WTC11 (cell line): ENCODE measurements around the gene STEAP1B. TPM values are rescaled to one million over a fixed set of nuclear protein-coding genes. Genes with fewer than 3 reads are reported as not detected.

Source experiments
- ATAC-seq: fragments of 200-7000 bp; cut with Tn5 transposase; 2 replicates; pipeline ENCODE4 v1.10.0; 2021; ENCODE audit warnings: mild to moderate bottlenecking, moderate library complexity
- CTCF ChIA-PET: fragments of 300-600 bp; sonication (Branson Sonifier 250); formaldehyde crosslinking; loops from one replicate; lab custom pipeline; 2021; ENCODE audit warnings: antibody characterized with exemption; lab: Charles Lee
- POLR2A ChIA-PET: fragments of 350-600 bp; sonication (Branson Sonifier 250); formaldehyde crosslinking; loops from one replicate; lab custom pipeline; 2021; ENCODE audit warnings: antibody characterized with exemption; lab: Charles Lee
- DNase-seq: peaks from one replicate; pipeline ENCODE4 v3.0.0; 2021; ENCODE audit warnings: low spot score
- H3K27ac Mint-ChIP-seq: 2 replicates; pipeline ENCODE4 v1.8.0; 2021; ENCODE audit warnings: mixed read lengths
- H3K27me3 Mint-ChIP-seq: 2 replicates; pipeline ENCODE4 v1.8.0; 2021; ENCODE audit warnings: low read depth, mild to moderate bottlenecking, moderate library complexity, mixed read lengths
- H3K36me3 Mint-ChIP-seq: 2 replicates; pipeline ENCODE4 v1.8.0; 2021; ENCODE audit warnings: mixed read lengths
- H3K4me1 Mint-ChIP-seq: 2 replicates; pipeline ENCODE4 v1.8.0; 2022; ENCODE audit warnings: mixed read lengths
- H3K4me3 Mint-ChIP-seq: 2 replicates; pipeline ENCODE4 v1.8.0; 2021; ENCODE audit warnings: mild to moderate bottlenecking, moderate library complexity, mixed read lengths
- H3K9me3 Mint-ChIP-seq: 2 replicates; pipeline ENCODE4 v1.8.0; 2021; ENCODE audit warnings: mixed read lengths
- ATF1 ChIP-seq: sonication (generic); formaldehyde crosslinking; IDR thresholded peaks from 2 replicates; pipeline ENCODE4 v1.8.1; 2023; ENCODE audit warnings: mild to moderate bottlenecking, moderate library complexity, missing genetic modification reagents
- E2F1 ChIP-seq: sonication (generic); formaldehyde crosslinking; IDR thresholded peaks from 2 replicates; pipeline ENCODE4 v1.8.0; 2022; ENCODE audit warnings: mild to moderate bottlenecking, missing genetic modification reagents
- FOXP1 ChIP-seq: sonication (generic); formaldehyde crosslinking; IDR thresholded peaks from 2 replicates; pipeline ENCODE4 v1.8.0; 2022; ENCODE audit warnings: missing genetic modification reagents, mild to moderate bottlenecking, moderate library complexity, borderline replicate concordance
- KAT7 ChIP-seq: sonication (generic); formaldehyde crosslinking; IDR thresholded peaks from 2 replicates; pipeline ENCODE4 v1.8.1; 2023; ENCODE audit warnings: missing genetic modification reagents, mild to moderate bottlenecking, borderline replicate concordance
- MAX ChIP-seq: sonication (generic); formaldehyde crosslinking; IDR thresholded peaks from 2 replicates; pipeline ENCODE4 v1.8.0; 2022; ENCODE audit warnings: mild to moderate bottlenecking, missing genetic modification reagents
- OVOL2 ChIP-seq: fragments of 250-450 bp; sonication (Bioruptor Pico); IDR thresholded peaks from 2 replicates; pipeline ENCODE4 v1.9.0; 2021; ENCODE audit warnings: mild to moderate bottlenecking, borderline replicate concordance
- PRRX2 ChIP-seq: fragments of 250-450 bp; sonication (Bioruptor Pico); IDR thresholded peaks from 2 replicates; pipeline ENCODE4 v1.8.0; 2021; ENCODE audit warnings: mild to moderate bottlenecking
- SMAD3 ChIP-seq: sonication (generic); formaldehyde crosslinking; IDR thresholded peaks from 2 replicates; pipeline ENCODE4 v1.8.0; 2022; ENCODE audit warnings: missing genetic modification reagents, mild to moderate bottlenecking, borderline replicate concordance
- TEAD4 ChIP-seq: sonication (generic); formaldehyde crosslinking; IDR thresholded peaks from 2 replicates; pipeline ENCODE4 v1.8.0; 2022; ENCODE audit warnings: mild to moderate bottlenecking, missing genetic modification reagents
- ZNF121 ChIP-seq: sonication (generic); formaldehyde crosslinking; IDR thresholded peaks from 2 replicates; pipeline ENCODE4 v1.8.0; 2023; ENCODE audit warnings: missing genetic modification reagents
- ZNF281 ChIP-seq: sonication (generic); formaldehyde crosslinking; IDR thresholded peaks from 2 replicates; pipeline ENCODE4 v1.8.0; 2023; ENCODE audit warnings: mild to moderate bottlenecking, missing genetic modification reagents
- ZNF423 ChIP-seq: fragments of 250-450 bp; sonication (Bioruptor Pico); IDR thresholded peaks from 2 replicates; pipeline ENCODE4 v2.1.2; 2022; ENCODE audit warnings: mild to moderate bottlenecking, moderate library complexity
- total RNA-seq: library from RNA; stranded (reverse); gene quantifications from 3 replicates; pipeline ENCODE4 v1.2.3, GENCODE V29; 2021
- TF ChIP-seq, protein P1 (sequence below): sonication (generic); formaldehyde crosslinking; IDR thresholded peaks from 2 replicates; pipeline ENCODE4 v1.8.0; 2022; ENCODE audit warnings: mild to moderate bottlenecking, missing genetic modification reagents
- TF ChIP-seq, protein P2 (sequence below): fragments of 250-450 bp; sonication (Bioruptor Pico); IDR thresholded peaks from 2 replicates; pipeline ENCODE4 v2.1.2; 2022; ENCODE audit warnings: mild to moderate bottlenecking, moderate library complexity
- TF ChIP-seq, protein P3 (sequence below): sonication (generic); formaldehyde crosslinking; IDR thresholded peaks from 2 replicates; pipeline ENCODE4 v1.8.1; 2023; ENCODE audit warnings: mild to moderate bottlenecking, missing genetic modification reagents, moderate library complexity
- TF ChIP-seq, protein P4 (sequence below): sonication (generic); formaldehyde crosslinking; IDR thresholded peaks from 2 replicates; pipeline ENCODE4 v1.8.1; 2022; ENCODE audit warnings: low read depth, mild to moderate bottlenecking, moderate library complexity, missing genetic modification reagents, borderline replicate concordance

STEAP1B gene
- total RNA-seq, 1 experiment from 2014 or later, result 5.5 TPM

- TF ChIP-seq, protein P1, sequence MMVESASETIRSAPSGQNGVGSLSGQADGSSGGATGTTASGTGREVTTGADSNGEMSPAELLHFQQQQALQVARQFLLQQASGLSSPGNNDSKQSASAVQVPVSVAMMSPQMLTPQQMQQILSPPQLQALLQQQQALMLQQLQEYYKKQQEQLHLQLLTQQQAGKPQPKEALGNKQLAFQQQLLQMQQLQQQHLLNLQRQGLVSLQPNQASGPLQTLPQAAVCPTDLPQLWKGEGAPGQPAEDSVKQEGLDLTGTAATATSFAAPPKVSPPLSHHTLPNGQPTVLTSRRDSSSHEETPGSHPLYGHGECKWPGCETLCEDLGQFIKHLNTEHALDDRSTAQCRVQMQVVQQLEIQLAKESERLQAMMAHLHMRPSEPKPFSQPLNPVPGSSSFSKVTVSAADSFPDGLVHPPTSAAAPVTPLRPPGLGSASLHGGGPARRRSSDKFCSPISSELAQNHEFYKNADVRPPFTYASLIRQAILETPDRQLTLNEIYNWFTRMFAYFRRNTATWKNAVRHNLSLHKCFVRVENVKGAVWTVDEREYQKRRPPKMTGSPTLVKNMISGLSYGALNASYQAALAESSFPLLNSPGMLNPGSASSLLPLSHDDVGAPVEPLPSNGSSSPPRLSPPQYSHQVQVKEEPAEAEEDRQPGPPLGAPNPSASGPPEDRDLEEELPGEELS (CRISPR knock-in tag), result no peak
- no peak for TF ChIP-seq E2F1
Measured at GRCh38 chr7:22464299-22464698, 35.7 kb downstream of the STEAP1B start (continued).

DNA sequence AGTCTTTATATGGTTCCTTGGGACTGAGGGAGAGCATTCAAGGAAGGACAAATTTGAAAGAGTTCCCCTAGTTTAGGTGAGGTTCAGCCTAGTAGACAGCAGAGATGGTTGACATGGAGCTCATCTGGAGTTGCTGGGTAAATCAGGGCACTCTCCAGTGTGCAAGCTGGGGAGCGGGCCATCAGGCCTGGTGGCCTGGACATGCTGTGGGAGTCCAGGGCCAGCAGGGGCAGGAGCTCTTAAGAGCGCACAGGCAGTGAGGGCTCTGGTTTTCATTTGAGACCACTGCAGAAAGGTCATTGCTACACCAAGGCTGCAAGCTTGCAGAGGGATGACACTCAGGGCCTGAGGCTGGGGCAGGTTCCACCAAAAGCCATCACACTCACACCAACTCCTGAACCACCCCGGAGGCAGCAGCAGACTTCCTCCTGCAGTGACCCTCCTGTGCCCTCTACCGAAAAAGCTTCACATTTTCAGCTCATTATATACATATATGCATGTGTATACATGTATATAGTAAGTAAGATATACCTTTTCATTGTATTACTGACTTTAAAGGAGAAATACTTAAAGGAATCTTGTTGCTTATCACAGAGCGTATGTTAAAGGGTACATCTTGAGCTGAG, 39.5 kb downstream of the STEAP1B start:
- ChIA-PET CTCF (interaction anchor here (0.5 to 2.1 kb wide), 6 partner anchors 8 to 351 kb away, joined by 3 to 8 read pairs (median 3); no protein-coding TSS in a partner anchor), POLR2A (no interaction called here)

More for the DNA sequence above, 39.5 kb downstream of the STEAP1B start:
- Mint-ChIP-seq H3K36me3 (0 out of 2 replicates have a peak, but pooled peaks cover 2% of the 10 kb centered on the region), H3K4me3 (no peak overlapping the region), H3K9me3 (peaks cover 3% of the 10 kb centered on the region; the same call in 1 of the 2 replicates), H3K27ac (no peak overlapping the region; the same call in 1 of the 2 replicates), H3K27me3 (no peaks in the 10 kb centered on the region; the same call in 1 of the 2 replicates), H3K4me1 (no peaks in the 10 kb centered on the region)
- TF ChIP-seq TEAD4 (CRISPR knock-in tag), result no peak
- TF ChIP-seq, protein P2, sequence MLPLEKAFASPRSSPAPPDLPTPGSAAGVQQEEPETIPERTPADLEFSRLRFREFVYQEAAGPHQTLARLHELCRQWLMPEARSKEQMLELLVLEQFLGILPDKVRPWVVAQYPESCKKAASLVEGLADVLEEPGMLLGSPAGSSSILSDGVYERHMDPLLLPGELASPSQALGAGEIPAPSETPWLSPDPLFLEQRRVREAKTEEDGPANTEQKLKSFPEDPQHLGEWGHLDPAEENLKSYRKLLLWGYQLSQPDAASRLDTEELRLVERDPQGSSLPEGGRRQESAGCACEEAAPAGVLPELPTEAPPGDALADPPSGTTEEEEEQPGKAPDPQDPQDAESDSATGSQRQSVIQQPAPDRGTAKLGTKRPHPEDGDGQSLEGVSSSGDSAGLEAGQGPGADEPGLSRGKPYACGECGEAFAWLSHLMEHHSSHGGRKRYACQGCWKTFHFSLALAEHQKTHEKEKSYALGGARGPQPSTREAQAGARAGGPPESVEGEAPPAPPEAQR (CRISPR knock-in tag), result no peak
- no peak for TF ChIP-seq FOXP1 (CRISPR knock-in tag)
- TF ChIP-seq MAX (CRISPR knock-in tag), result no peak
- TF ChIP-seq, protein P3, sequence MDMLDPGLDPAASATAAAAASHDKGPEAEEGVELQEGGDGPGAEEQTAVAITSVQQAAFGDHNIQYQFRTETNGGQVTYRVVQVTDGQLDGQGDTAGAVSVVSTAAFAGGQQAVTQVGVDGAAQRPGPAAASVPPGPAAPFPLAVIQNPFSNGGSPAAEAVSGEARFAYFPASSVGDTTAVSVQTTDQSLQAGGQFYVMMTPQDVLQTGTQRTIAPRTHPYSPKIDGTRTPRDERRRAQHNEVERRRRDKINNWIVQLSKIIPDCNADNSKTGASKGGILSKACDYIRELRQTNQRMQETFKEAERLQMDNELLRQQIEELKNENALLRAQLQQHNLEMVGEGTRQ (CRISPR knock-in tag), result no peak
- no peak for TF ChIP-seq ZNF121 (CRISPR knock-in tag)
- no peak for TF ChIP-seq ATF1 (CRISPR knock-in tag)
- TF ChIP-seq OVOL2, result no peak
- TF ChIP-seq KAT7 (CRISPR knock-in tag), result no peak
- TF ChIP-seq, protein P4, sequence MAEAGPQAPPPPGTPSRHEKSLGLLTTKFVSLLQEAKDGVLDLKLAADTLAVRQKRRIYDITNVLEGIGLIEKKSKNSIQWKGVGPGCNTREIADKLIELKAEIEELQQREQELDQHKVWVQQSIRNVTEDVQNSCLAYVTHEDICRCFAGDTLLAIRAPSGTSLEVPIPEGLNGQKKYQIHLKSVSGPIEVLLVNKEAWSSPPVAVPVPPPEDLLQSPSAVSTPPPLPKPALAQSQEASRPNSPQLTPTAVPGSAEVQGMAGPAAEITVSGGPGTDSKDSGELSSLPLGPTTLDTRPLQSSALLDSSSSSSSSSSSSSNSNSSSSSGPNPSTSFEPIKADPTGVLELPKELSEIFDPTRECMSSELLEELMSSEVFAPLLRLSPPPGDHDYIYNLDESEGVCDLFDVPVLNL, result no peak
- no peak for TF ChIP-seq ZNF423 (CRISPR knock-in tag)
- TF ChIP-seq ZNF281 (CRISPR knock-in tag), result no peak
- TF ChIP-seq SMAD3 (CRISPR knock-in tag), result no peak
- TF ChIP-seq, protein P1 (CRISPR knock-in tag), result no peak
- no peak for TF ChIP-seq PRRX2 (CRISPR knock-in tag)
- DNase-seq, result no peak
- no peak for ATAC-seq
